GM12878 (cell line): ENCODE data around the gene RPS4Y1. TPM values are rescaled to one million over a fixed set of nuclear protein-coding genes. Genes with fewer than 3 reads are reported as not detected.

ENCODE experiments used
- ATAC-seq: fragments of 200-7000 bp; cut with Tn5 transposase; 3 replicates; pipeline ENCODE4 v1.9.1; 2020; ENCODE audit warnings: mild to moderate bottlenecking, moderate library complexity
- BruUV-seq: library from RNA; stranded (reverse); fragments of 400-500 nt; replicated peaks from 2 replicates; lab custom pipeline; 2021; lab: Mats Ljungman, UMichigan
- CTCF ChIA-PET: fragments of 300-600 bp; sonication (Branson Sonifier 250); formaldehyde crosslinking; extraction: SDS; loops from one replicate; lab custom pipeline; 2021; ENCODE audit warnings: inconsistent platforms; lab: Yijun Ruan, JAX
- POLR2A ChIA-PET: fragments of 350-600 bp; formaldehyde crosslinking; extraction: SDS; loops from one replicate; lab custom pipeline; 2021; ENCODE audit warnings: inconsistent platforms; lab: Charles Lee
- RAD21 ChIA-PET: fragments of 300-600 bp; sonication (Branson Sonifier 250); formaldehyde crosslinking; loops from one replicate; lab custom pipeline; 2023; ENCODE audit warnings: antibody characterized with exemption; ENCODE audit not compliant: unreplicated experiment; lab: Charles Lee
- SMC1A ChIA-PET: fragments of 300-600 bp; sonication (Branson Sonifier 250); formaldehyde crosslinking; loops from one replicate; lab custom pipeline; 2023; ENCODE audit not compliant: unreplicated experiment, uncharacterized antibody; lab: Charles Lee
- DNase-seq: peaks from one replicate; pipeline ENCODE4 v3.0.0-alpha.2; 2011; ENCODE audit warnings: low read depth, low spot score
- FAIRE-seq: peaks from 3 replicates; lab custom pipeline; 2011; peaks lifted over from hg19 to GRCh38; lab: Jason Lieb, UNC
- H2AFZ ChIP-seq: 2 replicates; pipeline ENCODE4 v1.6.0; 2011; ENCODE audit warnings: low read depth, low read length, control low read depth; ENCODE audit not compliant: control insufficient read depth
- H3K27ac ChIP-seq: 2 replicates; pipeline ENCODE4 v1.5.1; 2011; ENCODE audit warnings: control low read depth; ENCODE audit not compliant: control insufficient read depth, insufficient read depth
- H3K27me3 ChIP-seq, 2 experiments: replicated peaks in 1 of 2; 2 replicates each; pipeline versions ENCODE4 v1.6.0 to v1.6.1; 2011; ENCODE audit warnings: low read length in 1 of 2; ENCODE audit not compliant: control insufficient read depth in 2 of 2, insufficient read depth in 2 of 2
- H3K36me3 ChIP-seq, 2 experiments: 2 replicates each; pipeline ENCODE4 v1.5.1; 2011; ENCODE audit warnings: low read length in 1 of 2; ENCODE audit not compliant: control insufficient read depth in 2 of 2, insufficient read depth in 2 of 2
- H3K4me1 ChIP-seq: 2 replicates; pipeline ENCODE4 v1.6.1; 2011; ENCODE audit warnings: mild to moderate bottlenecking, low read length, moderate library complexity, mixed read lengths; ENCODE audit not compliant: control insufficient read depth, insufficient read depth
- H3K4me2 ChIP-seq: 2 replicates; pipeline ENCODE4 v1.6.0; 2011; ENCODE audit warnings: control low read depth; ENCODE audit not compliant: control insufficient read depth, insufficient read depth
- H3K4me3 ChIP-seq: fragments of 200-600 bp; sonication (generic); 2 replicates; pipeline ENCODE4 v1.5.1; 2016
- H3K79me2 ChIP-seq: 2 replicates; pipeline ENCODE4 v1.6.0; 2011; ENCODE audit warnings: low read length; ENCODE audit not compliant: control insufficient read depth, insufficient read depth
- H3K9ac ChIP-seq: 2 replicates; pipeline ENCODE4 v1.8.0; 2011; ENCODE audit warnings: low read length, control low read depth, mixed read lengths; ENCODE audit not compliant: control insufficient read depth, insufficient read depth
- H3K9me3 ChIP-seq: replicated peaks from 3 replicates; pipeline ENCODE4 v1.5.1; 2011; ENCODE audit warnings: mild to moderate bottlenecking, low read length; ENCODE audit not compliant: control insufficient read depth, insufficient read depth
- H4K20me1 ChIP-seq: 2 replicates; pipeline ENCODE4 v1.6.0; 2011; ENCODE audit not compliant: control insufficient read depth, insufficient read depth
- BCL11A ChIP-seq: IDR thresholded peaks from 2 replicates; pipeline ENCODE4 v1.6.1; 2011; ENCODE audit warnings: low read depth, low read length
- IKZF1 ChIP-seq: fragments of 450-650 bp; conservative IDR thresholded peaks from 2 replicates; pipeline ENCODE4 v1.6.1; 2017; ENCODE audit warnings: antibody characterized with exemption, mild to moderate bottlenecking
- KDM1A ChIP-seq: fragments of 200-600 bp; sonication (generic); IDR thresholded peaks from 2 replicates; pipeline ENCODE4 v1.6.1; 2016; ENCODE audit warnings: borderline replicate concordance
- POLR2AphosphoS2 ChIP-seq: IDR thresholded peaks from 2 replicates; pipeline ENCODE4 v1.6.1; 2011; ENCODE audit warnings: low read depth, mild to moderate bottlenecking, low read length, improper control_type of control experiment, moderate library complexity
- RCOR1 ChIP-seq: conservative IDR thresholded peaks from 2 replicates; pipeline ENCODE4 v1.6.1; 2012; ENCODE audit warnings: low read depth, low read length, improper control_type of control experiment
- SKIL ChIP-seq: fragments of 450-650 bp; IDR thresholded peaks from 2 replicates; pipeline ENCODE4 v1.6.1; 2017; ENCODE audit warnings: mild to moderate bottlenecking, low read depth, inconsistent platforms; ENCODE audit not compliant: poor library complexity, severe bottlenecking
- ZNF274 ChIP-seq: IDR thresholded peaks from one replicate; pipeline ENCODE4 v1.8.0; 2011; ENCODE audit not compliant: insufficient read length, insufficient read depth
- WGBS: methylation state at CpG from one replicate; pipeline ENCODE4 v1.1.6; 2016; ENCODE audit warnings: low lambda C conversion rate; ENCODE audit not compliant: insufficient replicate concordance, insufficient coverage; ENCODE audit errors: missing lambda C conversion rate; 5-methylcytosine and 5-hydroxymethylcytosine counted together
- in situ Hi-C: fragments of 300-500 bp; cut with MboI; formaldehyde crosslinking; loops from 9 replicates; pipeline ENCODE4 v1.14.3; 2018; ENCODE audit warnings: mixed read lengths
- intact Hi-C: fragments of 100-400 bp; cut with micrococcal nuclease; formaldehyde crosslinking; loops from one replicate; pipeline ENCODE4 v1.14.2; 2022; ENCODE audit not compliant: unreplicated experiment
- polyA plus RNA-seq, 11 experiments: library from polyadenylated mRNA; depleted of rRNA in 4 of 11; unstranded in 6 of 11; stranded (reverse) in 5 of 11; fragments of >200 nt; fragmentation: Nextera tagmentation in 4 of 11; fragmentation: Illumina TruSeq in 1 of 11; extraction: Ambion mirVana in 4 of 11; extraction: Trizol in 1 of 11; gene quantifications; 1 replicate in 1 of 11; 2 replicates in 10 of 11; pipeline versions ENCODE4 v1.2.1 to v1.2.3, GENCODE V29; 2011 to 2016; ENCODE audit warnings: inconsistent platforms in 2 of 11, missing spikeins in 2 of 11, low read depth in 1 of 11
- total RNA-seq, 4 experiments: library from RNA; depleted of rRNA in 3 of 4; stranded (reverse); fragments of >200 nt in 3 of 4; fragmentation: Illumina TruSeq in 1 of 4; extraction: Trizol in 1 of 4; gene quantifications; 2 replicates each; pipeline versions ENCODE4 v1.2.1 to v1.2.3, GENCODE V29; 2013 to 2021
- TF ChIP-seq, protein P1 (sequence below): IDR thresholded peaks from 2 replicates; pipeline ENCODE4 v1.6.1; 2011; ENCODE audit warnings: borderline replicate concordance, low read depth, mild to moderate bottlenecking, moderate library complexity, low read length; ENCODE audit not compliant: insufficient read depth, poor library complexity, severe bottlenecking
- TF ChIP-seq, protein P2 (sequence below): IDR thresholded peaks from 2 replicates; pipeline ENCODE4 v1.6.1; 2012; ENCODE audit warnings: improper control_type of control experiment, low read depth, low read length; ENCODE audit not compliant: insufficient replicate concordance
- TF ChIP-seq, protein P3 (sequence below): IDR thresholded peaks from 2 replicates; pipeline ENCODE4 v1.6.1; 2012; ENCODE audit warnings: low read depth, low read length, improper control_type of control experiment
- TF ChIP-seq, protein P4 (sequence below): IDR thresholded peaks from 2 replicates; pipeline ENCODE4 v1.6.1; 2012; ENCODE audit warnings: low read depth, low read length, improper control_type of control experiment
- TF ChIP-seq, protein P5 (sequence below): fragments of 450-650 bp; conservative IDR thresholded peaks from 2 replicates; pipeline ENCODE4 v1.6.1; 2017; ENCODE audit warnings: mild to moderate bottlenecking, moderate library complexity

The RPS4Y1 gene
- total and polyA plus RNA-seq, 10 of the 15 experiments (the other 5 are each of a cell fraction or from before 2014, with no cell fraction given), result 0.32 to 0.46 TPM; not detected in 8

GRCh38 chrY:2824471-2824870 lies 16.9 kb upstream of the RPS4Y1 start:
- SMC1A ChIA-PET, result no interaction called here
- ATAC-seq (no peak), FAIRE-seq (no peak), DNase-seq (no peak)
- Histone ChIP-seq H3K4me1 (no peaks in the 10 kb centered on the region), H3K4me2 (no peak overlapping the region), H2AFZ (no peak overlapping the region), H3K79me2 (no peaks in the 10 kb centered on the region), H3K36me3 (no peaks in the 10 kb centered on the region), H4K20me1 (no peaks in the 10 kb centered on the region), H3K27ac (no peak overlapping the region), H3K9ac (no peak overlapping the region), H3K9me3 (no peaks in the 10 kb centered on the region), H3K27me3 (no peaks in the 10 kb centered on the region), H3K4me3 (no peak overlapping the region)
- POLR2A ChIA-PET, result no interaction called here
- no CpG with 5 or more reads among the region's 3 CpGs for WGBS
- RAD21 ChIA-PET, result no interaction called here
- BruUV-seq, result no TSS peak
- intact Hi-C loops, result no loop called here
- in situ Hi-C loops, result no loop called here
- CTCF ChIA-PET, result no interaction called here
- no peak for TF ChIP-seq BCL11A
- no peak for TF ChIP-seq ZNF274
- TF ChIP-seq, protein P1, sequence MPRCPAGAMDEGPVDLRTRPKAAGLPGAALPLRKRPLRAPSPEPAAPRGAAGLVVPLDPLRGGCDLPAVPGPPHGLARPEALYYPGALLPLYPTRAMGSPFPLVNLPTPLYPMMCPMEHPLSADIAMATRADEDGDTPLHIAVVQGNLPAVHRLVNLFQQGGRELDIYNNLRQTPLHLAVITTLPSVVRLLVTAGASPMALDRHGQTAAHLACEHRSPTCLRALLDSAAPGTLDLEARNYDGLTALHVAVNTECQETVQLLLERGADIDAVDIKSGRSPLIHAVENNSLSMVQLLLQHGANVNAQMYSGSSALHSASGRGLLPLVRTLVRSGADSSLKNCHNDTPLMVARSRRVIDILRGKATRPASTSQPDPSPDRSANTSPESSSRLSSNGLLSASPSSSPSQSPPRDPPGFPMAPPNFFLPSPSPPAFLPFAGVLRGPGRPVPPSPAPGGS, result no peak
- no peak for TF ChIP-seq SKIL
- TF ChIP-seq IKZF1, result no peak
- TF ChIP-seq POLR2AphosphoS2, result no peak
- TF ChIP-seq, protein P2, sequence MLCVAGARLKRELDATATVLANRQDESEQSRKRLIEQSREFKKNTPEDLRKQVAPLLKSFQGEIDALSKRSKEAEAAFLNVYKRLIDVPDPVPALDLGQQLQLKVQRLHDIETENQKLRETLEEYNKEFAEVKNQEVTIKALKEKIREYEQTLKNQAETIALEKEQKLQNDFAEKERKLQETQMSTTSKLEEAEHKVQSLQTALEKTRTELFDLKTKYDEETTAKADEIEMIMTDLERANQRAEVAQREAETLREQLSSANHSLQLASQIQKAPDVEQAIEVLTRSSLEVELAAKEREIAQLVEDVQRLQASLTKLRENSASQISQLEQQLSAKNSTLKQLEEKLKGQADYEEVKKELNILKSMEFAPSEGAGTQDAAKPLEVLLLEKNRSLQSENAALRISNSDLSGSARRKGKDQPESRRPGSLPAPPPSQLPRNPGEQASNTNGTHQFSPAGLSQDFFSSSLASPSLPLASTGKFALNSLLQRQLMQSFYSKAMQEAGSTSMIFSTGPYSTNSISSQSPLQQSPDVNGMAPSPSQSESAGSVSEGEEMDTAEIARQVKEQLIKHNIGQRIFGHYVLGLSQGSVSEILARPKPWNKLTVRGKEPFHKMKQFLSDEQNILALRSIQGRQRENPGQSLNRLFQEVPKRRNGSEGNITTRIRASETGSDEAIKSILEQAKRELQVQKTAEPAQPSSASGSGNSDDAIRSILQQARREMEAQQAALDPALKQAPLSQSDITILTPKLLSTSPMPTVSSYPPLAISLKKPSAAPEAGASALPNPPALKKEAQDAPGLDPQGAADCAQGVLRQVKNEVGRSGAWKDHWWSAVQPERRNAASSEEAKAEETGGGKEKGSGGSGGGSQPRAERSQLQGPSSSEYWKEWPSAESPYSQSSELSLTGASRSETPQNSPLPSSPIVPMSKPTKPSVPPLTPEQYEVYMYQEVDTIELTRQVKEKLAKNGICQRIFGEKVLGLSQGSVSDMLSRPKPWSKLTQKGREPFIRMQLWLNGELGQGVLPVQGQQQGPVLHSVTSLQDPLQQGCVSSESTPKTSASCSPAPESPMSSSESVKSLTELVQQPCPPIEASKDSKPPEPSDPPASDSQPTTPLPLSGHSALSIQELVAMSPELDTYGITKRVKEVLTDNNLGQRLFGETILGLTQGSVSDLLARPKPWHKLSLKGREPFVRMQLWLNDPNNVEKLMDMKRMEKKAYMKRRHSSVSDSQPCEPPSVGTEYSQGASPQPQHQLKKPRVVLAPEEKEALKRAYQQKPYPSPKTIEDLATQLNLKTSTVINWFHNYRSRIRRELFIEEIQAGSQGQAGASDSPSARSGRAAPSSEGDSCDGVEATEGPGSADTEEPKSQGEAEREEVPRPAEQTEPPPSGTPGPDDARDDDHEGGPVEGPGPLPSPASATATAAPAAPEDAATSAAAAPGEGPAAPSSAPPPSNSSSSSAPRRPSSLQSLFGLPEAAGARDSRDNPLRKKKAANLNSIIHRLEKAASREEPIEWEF, result no peak
- TF ChIP-seq, protein P3, sequence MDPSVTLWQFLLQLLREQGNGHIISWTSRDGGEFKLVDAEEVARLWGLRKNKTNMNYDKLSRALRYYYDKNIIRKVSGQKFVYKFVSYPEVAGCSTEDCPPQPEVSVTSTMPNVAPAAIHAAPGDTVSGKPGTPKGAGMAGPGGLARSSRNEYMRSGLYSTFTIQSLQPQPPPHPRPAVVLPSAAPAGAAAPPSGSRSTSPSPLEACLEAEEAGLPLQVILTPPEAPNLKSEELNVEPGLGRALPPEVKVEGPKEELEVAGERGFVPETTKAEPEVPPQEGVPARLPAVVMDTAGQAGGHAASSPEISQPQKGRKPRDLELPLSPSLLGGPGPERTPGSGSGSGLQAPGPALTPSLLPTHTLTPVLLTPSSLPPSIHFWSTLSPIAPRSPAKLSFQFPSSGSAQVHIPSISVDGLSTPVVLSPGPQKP, result no peak
- TF ChIP-seq KDM1A, result no peak
- TF ChIP-seq, protein P4, sequence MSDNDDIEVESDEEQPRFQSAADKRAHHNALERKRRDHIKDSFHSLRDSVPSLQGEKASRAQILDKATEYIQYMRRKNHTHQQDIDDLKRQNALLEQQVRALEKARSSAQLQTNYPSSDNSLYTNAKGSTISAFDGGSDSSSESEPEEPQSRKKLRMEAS, result no peak
- TF ChIP-seq RCOR1, result no peak
- TF ChIP-seq, protein P5, sequence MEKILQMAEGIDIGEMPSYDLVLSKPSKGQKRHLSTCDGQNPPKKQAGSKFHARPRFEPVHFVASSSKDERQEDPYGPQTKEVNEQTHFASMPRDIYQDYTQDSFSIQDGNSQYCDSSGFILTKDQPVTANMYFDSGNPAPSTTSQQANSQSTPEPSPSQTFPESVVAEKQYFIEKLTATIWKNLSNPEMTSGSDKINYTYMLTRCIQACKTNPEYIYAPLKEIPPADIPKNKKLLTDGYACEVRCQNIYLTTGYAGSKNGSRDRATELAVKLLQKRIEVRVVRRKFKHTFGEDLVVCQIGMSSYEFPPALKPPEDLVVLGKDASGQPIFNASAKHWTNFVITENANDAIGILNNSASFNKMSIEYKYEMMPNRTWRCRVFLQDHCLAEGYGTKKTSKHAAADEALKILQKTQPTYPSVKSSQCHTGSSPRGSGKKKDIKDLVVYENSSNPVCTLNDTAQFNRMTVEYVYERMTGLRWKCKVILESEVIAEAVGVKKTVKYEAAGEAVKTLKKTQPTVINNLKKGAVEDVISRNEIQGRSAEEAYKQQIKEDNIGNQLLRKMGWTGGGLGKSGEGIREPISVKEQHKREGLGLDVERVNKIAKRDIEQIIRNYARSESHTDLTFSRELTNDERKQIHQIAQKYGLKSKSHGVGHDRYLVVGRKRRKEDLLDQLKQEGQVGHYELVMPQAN, result no peak
